ENCODE data around the gene PHLDA2. TPM values are rescaled to one million over a fixed set of nuclear protein-coding genes. Genes with fewer than 3 reads are reported as not detected.
"Not testable (repeated sequence)": the region's sequence is repeated elsewhere in the genome, so short reads cannot be mapped to it uniquely, and the experiment has no call there.

Gene PHLDA2
- total RNA-seq, 1 experiment from 2014 or later: 193 TPM

DNA sequence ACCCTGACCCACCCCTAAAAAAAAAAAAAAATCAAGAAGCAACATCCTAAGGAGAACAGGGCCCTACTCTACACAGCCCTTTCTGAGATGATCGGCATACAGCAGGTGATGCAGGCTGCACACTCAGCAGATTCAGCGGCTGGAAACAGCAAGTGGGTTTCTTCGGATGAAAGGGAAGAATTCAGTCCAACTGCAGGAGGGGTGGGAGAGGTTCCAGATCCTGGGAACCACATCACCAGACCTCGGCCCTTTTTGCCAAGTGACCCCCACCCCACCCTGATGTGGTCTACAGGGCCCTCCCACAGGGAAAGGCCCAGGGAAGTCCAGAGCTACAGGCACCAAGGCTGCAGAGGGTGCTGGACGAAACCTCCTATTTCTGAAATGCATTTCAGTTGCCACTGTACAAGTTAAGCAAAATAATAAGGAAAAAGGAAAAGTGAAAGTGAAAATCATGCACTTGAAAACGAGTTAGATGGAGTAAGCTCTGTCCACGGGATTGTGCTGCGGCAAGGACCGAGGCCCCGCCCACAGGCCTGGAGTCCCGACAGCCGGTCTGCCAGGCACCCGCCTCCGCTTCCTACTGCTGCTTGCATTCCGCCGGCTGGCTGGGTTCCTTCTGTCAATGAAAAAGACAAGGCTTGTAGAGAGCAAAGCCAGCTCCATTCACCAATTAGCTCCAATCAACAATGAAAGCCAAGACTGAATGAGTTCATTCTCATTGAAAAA lies 16.0 kb upstream of the PHLDA2 start:
- DNase-seq (ENCODE audit: low read depth): no peak

DNA sequence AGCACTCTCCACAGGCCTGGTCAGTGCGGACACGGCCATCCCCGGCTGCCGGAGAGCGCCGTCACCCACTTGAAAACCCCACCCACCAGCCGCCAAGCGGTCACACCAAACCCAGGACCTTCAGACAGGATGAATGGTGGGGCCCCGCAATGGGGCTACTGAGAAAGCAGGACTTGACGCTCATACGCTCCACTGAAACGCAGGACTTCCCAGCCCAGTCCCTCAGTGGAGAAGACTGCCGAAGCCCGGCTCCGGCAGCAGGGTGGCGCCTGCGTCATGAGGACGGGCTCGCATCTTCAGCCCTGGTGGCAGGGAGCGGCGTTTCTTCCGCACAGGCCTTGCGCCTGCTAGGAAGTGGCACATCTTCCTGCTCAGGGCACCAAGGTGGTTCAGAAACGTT lies 15.3 kb upstream of the PHLDA2 start:
- DNase-seq (ENCODE audit: low read depth): no peak

DNA sequence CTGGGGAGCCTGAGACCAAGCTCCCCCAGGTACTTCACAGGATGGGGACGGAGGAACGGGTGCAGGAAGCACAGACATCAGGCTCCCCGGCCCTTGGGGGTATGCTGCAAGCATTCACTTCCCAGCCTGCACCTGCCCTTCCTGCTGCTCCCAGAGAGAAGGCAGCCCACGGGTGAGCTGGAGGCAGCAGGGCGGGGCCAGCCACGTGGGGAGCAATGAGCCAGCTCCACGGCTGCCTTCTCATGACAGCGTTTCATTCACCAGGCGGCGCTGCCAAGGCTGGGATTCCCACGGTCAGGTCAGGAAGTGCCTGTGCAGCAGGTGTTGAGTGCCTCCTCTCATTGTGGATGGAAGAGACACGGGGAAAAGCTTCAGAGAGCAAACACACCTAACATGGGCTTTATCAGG lies 14.5 kb upstream of the PHLDA2 start:
- peak; percentile 37 for DNase-seq (ENCODE audit: low read depth)

DNA sequence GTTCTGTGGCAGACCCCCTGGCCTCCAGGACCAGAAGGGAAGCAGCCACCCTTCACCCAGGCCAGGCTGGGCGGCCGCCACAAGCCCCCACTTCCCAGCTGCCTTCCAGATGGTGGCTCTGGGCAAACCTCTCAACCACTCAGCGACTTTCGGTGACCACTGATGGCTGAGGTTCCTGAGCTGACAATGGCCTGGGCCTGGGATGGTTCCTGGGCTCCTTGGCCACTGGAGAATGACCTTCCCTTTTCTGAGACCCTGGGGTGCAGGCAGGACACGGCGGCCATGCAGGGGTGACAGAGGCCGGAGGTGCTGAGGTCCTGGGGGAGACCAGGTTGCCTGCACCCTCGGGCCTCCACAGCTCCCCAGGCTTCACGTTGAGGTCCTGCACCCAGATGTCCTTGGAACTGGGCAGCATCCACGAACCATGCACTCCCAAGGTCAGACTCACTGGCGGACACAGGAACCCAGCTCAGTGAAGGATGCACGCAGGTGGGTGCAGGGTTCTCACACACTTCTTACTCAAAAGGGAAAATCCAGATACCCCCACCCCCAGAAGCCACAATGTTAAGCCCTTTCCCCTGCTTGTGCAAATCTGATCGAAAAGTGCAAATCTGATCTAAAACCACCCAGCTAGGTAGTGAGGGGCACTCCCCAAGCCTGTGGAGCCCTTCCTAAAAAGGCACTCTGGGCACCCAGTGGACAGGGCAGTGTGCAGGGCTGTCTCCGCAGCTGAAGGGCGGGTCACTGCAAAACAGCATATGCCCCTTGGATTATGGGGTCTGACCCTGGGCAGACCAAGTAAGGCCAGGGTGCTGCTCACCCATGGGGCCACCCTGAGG lies 13.9 kb upstream of the PHLDA2 start:
- DNase-seq (ENCODE audit: low read depth): no peak

DNA sequence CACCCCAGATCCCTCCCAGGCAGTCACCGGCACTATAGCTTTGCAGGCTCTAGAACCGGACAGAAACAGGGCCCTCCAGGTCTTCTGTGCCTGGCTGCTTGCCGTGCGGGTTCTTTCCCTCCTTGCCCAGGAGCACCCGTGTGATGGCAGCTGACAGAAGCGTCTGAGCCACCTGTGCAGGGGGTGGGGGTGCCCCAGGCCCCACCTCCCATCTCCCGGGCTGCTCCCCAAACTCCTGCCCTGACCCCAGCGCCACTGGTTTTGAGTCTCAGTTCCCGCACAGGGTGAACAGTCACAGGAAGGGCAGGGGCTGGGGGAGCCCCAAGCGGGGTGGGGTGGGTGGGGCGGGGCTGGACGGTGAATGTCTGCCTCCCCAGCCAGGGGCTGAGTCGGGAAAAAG lies 13.2 kb upstream of the PHLDA2 start:
- no peak for DNase-seq (ENCODE audit: low read depth)

DNA sequence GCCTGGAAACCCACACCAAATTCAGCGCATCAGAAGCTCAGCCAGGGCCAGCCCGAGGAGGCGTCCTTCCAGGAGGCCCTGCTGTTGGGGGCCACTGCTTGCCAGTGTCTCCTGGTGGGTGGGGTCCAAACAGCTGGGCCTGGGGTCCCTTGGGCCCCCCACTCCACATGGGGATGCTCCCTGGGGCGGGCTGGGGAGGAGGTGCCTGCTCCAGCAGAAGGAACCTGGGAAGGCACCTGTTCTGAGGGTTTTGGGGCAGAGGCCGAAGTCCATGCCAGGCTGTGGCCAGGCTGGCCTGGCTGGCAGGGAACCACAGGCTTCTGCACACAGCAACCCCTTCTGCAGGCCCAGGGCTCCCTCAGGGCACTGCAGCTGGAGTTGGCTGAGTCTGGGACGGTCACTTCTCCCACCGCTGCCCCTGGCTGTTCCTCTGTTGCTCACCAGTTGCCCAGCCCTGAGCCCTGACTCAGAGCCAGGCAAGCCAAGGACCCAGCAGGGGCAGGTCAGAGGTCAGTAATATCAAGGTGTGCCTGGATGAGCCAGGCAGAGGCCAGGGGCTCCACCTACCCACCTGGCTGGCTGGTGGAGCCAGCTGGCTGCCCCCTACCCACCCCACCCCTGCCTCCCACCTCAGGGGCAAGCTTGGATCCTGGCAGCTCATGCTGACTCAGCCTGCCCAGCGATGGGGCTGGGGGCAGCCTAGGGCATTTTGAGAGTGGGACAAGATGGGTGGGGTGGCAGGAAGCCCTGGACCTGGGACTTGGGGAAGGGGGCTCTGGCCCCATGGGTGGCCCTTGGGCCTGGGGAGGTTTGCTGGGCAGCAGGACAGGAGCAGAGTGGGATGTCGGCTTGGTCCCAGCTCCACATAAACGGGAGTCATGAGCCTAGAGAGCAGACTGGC lies 12.0 kb upstream of the PHLDA2 start:
- DNase-seq (ENCODE audit: low read depth): peak; percentile 50

DNA sequence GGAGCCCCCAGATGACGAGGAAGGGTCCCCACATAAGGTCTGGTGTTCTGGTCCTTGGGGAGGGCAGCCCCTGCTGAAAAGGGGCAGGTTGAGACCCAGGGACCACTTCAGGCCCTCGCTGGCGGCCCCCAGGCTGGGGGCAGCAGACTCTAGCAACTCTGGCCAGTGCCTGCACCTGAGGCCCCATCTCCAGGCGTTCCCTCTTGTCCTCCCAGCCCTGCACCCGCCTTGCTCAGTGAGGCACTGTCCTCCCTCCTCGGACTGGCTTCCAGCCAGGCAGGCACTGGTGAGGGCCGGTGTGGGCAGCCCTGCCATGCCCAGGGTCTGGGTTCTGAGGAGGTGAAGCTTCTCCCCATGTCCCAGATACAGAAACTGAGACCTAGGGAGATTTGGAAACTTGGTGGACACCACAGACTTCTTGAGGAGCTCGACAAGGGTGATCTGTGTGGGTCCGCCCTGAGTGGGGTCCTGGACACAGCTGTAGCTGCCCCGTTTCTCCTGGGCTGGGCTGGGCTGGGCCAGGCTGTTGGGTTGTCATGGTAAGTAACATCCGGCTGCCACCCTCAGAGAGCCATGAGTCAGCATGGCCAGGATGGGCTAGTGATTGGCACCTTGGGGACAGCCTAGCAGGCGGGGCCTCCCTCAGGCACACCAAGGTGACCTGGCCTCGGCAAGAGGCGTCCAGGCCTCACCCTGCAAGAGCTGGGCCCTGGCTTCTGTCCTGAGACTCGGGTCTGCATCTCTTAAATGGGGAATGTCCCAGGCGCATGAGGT lies 11.1 kb upstream of the PHLDA2 start:
- DNase-seq (ENCODE audit: low read depth): peak; percentile 83

DNA sequence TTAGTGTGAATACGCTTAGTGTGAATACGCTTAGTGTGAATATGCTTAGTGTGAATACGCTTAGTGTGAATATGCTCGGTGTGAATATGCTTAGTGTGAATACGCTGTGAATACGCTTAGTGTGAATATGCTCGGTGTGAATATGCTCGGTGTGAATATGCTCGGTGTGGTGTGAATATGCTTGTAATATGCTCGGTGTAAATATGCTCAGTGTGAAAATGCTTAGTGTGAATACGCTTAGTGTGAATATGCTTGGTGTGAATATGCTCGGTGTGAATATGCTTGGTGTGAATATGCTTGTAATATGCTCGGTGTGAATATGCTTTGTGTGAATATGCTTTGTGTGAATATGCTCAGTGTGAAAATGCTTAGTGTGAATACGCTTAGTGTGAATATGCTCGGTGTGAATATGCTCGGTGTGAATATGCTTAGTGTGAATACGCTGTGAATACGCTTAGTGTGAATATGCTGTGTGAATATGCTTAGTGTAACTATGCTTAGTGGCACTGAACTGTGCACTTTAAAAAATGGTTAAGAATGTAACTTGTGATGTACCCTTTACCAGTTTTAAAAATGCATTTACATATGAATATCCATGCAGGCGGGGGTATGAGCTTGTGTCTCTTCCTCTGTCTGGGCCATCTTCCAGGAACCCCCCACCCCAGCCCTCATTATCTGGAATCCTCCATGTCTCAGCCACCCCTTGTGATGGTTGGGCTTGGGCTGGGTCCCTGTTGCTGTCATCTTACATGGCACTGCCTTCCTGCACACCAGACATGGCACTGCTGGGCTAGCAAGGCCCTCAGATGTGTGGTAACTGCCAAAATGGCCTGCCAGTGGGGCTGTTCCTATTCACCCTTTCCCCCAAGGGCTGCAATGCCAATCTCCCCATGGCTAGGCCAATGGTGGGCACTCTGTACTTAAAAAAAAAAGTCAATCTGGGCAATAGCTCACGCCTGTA lies 9.5 kb upstream of the PHLDA2 start:
- not testable (repeated sequence) for DNase-seq (ENCODE audit: low read depth)

DNA sequence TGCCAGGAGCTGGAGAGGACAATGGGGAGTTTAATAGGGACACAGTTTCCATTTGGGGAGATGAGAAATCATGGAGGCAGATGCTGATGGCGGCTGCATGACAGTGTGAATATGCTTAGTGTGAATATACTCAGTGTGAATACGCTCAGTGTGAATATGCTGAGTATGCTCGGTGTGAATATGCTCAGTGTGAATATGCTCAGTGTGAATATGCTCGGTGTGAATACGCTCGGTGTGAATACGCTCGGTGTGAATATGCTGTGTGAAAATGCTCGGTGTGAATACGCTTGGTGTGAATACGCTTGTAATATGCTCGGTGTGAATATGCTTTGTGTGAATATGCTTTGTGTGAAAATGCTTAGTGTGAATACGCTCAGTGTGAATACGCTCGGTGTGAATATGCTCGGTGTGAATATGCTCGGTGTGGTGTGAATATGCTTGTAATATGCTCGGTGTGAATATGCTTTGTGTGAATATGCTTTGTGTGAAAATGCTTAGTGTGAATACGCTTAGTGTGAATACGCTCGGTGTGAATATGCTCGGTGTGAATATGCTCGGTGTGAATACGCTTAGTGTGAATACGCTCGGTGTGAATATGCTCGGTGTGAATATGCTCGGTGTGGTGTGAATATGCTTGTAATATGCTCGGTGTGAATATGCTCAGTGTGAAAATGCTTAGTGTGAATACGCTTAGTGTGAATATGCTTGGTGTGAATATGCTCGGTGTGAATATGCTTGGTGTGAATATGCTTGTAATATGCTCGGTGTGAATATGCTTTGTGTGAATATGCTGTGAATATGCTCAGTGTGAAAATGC lies 8.6 kb upstream of the PHLDA2 start:
- DNase-seq (ENCODE audit: low read depth): not testable (repeated sequence)

DNA sequence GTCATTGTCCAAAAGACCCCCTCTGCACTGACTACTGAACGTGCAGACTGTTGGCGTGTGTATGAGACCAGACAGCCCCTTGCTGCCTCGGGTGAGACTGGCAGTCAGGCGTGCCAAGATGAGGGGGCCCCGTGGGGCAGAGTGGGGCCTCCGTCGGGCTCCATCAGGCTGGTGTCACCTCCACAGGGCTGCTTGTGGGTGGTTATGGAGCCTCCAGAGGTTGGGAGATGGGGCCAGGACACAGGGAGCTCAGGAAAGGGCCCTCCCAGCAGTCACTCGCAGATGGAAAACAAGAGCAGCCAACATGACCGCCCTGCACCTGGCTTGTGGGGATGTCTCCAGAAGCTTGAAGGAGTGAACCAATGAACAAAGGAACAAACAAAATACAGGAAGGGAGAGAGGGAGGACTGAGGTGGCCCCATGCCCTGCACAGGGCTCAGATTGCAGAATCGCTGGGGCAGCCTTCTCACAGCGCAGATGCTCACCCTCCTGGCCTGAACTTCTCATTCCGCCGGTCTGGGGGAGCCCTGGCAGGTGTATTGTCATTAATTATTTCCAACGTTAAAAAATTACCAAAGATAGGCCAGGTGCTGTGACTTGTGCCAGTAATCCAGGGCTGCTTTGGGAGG lies 5.5 kb upstream of the PHLDA2 start:
- DNase-seq (ENCODE audit: low read depth): no peak

DNA sequence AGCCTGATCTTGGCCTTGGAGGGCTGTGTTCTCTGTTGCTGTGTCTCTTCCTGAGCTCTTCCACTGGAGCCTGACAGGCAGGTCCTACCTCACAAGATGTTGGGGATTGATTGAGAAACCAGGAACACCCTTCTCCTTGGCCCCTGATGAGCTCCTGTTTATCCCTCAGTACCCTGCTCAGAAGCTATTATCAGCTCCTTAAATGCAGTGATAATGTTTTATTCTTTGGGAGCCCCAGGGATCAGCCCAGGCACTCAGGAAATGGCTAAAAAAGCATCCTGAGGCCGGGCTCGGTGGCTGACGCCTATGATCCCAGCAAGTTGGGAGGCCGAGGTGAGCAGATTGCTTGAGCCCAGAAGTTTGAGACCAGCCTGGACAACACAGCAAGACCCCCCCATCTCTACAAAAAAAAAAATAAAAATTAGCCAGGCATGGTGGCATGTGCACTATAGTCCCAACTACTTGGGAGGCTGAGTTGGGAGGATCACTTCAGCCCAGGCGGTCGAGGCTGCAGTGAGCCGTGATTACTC lies 4.9 kb upstream of the PHLDA2 start:
- DNase-seq (ENCODE audit: low read depth): no peak

DNA sequence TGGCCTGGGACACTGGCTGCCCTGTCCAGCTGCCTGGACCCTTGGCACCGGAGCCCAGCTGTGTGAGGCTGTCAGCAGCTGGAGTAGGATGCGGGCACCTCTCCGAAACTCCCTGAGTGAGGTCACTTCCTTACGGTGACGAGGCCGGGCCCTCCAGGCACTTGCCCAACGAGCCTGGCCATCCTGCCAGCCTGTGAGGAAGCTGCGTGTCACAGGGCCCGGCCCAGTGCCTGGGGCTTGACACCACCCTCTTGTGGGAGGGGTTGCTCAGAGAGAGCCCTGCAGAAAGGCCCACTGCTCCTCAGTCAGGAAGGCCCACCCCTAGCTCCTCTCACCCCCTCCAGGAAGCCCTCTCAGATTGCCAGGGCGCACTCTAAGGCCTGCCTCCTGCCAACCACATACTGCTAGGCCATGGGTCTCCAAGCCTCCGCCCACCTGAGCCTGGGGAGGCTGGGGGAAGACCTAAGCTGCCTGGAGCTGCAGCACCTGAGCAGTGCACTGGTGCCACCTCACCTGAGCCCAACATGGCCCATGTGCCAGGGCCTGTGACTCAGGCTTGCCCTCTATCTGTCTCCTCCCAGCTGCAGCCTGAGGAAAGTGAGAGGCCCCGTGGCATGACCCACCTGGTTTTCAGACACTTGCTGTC lies 4.3 kb upstream of the PHLDA2 start:
- peak; percentile 98 for DNase-seq (ENCODE audit: low read depth)

DNA sequence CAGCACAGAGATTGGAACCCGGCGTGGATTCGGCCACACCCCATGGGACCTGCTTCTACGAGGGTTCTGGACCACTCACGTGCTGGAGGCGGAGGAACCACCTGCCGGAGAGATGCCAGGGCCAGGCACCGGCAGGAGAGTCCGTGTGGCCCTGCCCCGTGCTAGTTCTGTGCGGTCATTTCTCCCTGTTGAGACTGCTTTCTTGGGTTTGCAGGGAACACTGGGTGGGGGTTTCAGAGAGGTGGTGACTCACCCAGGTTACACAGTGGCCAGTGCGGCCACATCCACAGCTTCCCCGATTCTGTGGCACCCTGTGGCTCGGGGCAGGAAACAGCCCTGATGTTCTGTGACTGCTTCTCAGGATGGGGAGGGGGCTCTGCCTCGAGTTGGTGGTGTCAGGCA lies 3.6 kb upstream of the PHLDA2 start:
- peak; percentile 83 for DNase-seq (ENCODE audit: low read depth)

DNA sequence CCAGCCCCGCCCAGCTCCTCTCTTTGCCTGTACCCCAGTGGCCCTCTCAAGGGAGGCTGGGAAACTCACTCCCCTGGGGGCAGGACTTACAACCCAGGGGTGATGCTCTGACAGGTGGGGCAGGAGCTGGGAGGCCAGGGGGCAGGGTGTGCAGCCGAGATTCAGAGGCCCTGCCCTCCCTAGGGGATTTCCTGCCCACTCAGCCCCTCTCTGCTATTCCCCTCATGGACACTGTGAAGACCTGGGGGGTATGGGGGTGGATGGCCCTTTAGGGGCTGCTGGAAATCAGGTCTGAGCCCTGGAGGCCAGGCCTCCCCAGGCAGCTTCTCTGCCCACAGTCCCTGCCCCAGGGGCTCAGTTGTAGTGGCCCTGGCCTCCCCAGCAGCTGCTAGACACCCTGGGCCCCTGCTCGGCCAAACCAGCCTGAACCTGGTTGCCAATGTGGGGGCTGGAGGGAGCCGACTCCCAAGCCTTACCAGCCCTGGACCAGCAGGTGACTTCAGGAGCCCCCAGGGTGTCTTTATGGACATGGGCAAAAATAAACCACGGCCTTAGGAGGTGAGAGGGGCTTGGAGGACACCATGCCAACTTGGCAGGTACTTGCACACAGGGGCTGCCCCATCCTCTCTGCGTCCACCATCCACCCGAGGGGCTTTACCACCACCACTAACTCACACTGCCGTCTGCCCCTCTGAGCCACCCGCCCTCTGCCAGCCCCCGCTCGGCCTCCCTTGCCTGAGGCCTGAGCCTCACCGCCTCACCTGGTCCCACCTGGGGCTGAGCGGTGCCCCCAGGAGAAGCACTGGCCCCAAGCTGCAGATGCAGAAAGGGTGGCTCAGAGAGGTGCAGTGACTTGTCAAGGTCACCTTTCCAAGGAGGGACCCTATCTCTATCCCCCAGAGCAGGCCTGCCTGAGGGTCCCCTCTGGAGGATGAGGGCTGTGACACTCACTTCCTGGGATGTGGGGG lies 2.8 kb upstream of the PHLDA2 start:
- DNase-seq (ENCODE audit: low read depth): no peak

DNA sequence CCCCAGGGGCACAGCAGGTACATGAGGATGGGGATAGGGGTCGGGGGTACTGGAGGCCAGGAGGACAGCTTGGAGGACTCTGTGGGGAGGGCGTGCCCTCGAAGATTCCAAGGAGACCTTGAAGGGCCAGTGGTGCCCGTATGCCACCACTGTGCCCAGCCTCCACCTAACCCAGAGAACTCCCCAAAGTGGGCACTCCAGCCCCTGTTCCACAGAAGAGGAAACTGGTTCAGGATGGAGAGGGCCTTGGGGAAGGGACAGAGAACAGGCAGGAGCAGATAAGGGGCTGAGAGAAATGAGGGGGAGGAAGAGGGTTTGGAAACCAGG lies 2.2 kb upstream of the PHLDA2 start:
- no peak for DNase-seq (ENCODE audit: low read depth)

DNA sequence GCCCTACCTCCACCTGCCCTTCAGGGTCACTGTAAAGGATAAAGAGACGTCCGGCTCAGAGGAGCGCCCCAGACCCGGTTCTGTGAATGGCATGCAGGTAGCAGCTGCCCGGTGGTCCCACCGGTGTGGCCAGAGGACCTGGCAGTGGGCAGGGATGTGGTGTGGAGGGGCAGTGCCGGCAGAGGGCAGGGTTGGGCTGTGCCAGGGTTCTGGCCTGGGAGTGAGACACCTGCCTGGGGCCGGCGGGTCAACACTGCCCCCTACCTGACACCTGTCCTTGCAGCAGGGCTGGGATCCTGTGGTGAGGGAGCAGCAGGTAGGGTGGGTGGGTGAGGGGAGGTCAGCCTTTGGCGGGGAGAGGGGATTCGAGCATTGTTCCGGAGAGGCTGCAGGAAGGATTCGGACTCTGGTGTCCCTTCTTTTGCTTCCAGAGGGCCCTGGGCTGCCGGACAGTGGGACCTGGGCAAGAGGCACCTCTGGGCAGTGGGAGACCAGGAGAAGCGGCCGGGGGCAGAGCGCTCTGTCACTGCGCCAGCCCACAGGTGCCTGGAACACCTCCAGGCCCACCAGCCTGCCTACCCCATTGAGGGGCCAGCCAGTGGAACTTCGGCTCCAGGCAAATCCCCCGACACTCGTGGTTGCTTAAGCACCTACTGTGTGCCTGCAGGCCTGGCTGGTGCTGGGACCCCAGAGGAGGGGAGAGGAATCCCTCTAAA lies 1.6 kb upstream of the PHLDA2 start:
- DNase-seq (ENCODE audit: low read depth): peak; percentile 78

Data from HT1080 (cell line).